Measurements from ENCODE around the gene CNTNAP5.

CNTNAP5 gene

GRCh38 chr2:124063596-124063995 is 38.5 kb downstream of the CNTNAP5 start:
- no peak for DNase-seq

GRCh38 chr2:124065636-124066035 is 40.5 kb downstream of the CNTNAP5 start:
- no peak for DNase-seq

- DNase-seq = no peak
These were observed 41.7 kb downstream of the CNTNAP5 start for GRCh38 chr2:124066776-124067175.

- no peak for DNase-seq
These were observed 54.0 kb downstream of the CNTNAP5 start for GRCh38 chr2:124079045-124079444.

GRCh38 chr2:124080281-124081153 is 55.4 kb downstream of the CNTNAP5 start:
- no peak for DNase-seq

GRCh38 chr2:124081154-124081716 is 56.1 kb downstream of the CNTNAP5 start:
- DNase-seq = no peak

- DNase-seq = no peak
These were observed 63.5 kb downstream of the CNTNAP5 start for GRCh38 chr2:124088616-124089015.

- no peak for DNase-seq
These were observed 66.6 kb downstream of the CNTNAP5 start for GRCh38 chr2:124091721-124092120.

- no peak for DNase-seq
These were observed 67.6 kb downstream of the CNTNAP5 start for GRCh38 chr2:124092651-124093050.

GRCh38 chr2:124104914-124105313 is 79.8 kb downstream of the CNTNAP5 start:
- DNase-seq = no peak

GRCh38 chr2:124112206-124112605 is 87.1 kb downstream of the CNTNAP5 start:
- no peak for DNase-seq

- DNase-seq = no peak
These were observed 87.9 kb downstream of the CNTNAP5 start for GRCh38 chr2:124112966-124113365.

GRCh38 chr2:124120246-124120645 is 95.2 kb downstream of the CNTNAP5 start:
- no peak for DNase-seq

GRCh38 chr2:124121106-124121505 is 96.0 kb downstream of the CNTNAP5 start:
- DNase-seq = no peak

GRCh38 chr2:124121760-124122275 is 96.7 kb downstream of the CNTNAP5 start:
- DNase-seq = no peak

- no peak for DNase-seq
These were observed 97.3 kb downstream of the CNTNAP5 start for GRCh38 chr2:124122340-124122739.

- no peak for DNase-seq
These were observed 106.2 kb downstream of the CNTNAP5 start for GRCh38 chr2:124131276-124131675.

- DNase-seq = no peak
These were observed 111.0 kb downstream of the CNTNAP5 start for GRCh38 chr2:124136110-124136509.

- DNase-seq = no peak
These were observed 113.0 kb downstream of the CNTNAP5 start for GRCh38 chr2:124138076-124138475.

- DNase-seq = no peak
These were observed 120.9 kb downstream of the CNTNAP5 start for GRCh38 chr2:124145982-124146381.

GRCh38 chr2:124147552-124147951 is 122.5 kb downstream of the CNTNAP5 start:
- DNase-seq = no peak

- DNase-seq = no peak
These were observed 124.5 kb downstream of the CNTNAP5 start for GRCh38 chr2:124149571-124149970.

- DNase-seq = no peak
These were observed 126.6 kb downstream of the CNTNAP5 start for GRCh38 chr2:124151691-124152090.

- DNase-seq = no peak
These were observed 128.6 kb downstream of the CNTNAP5 start for GRCh38 chr2:124153713-124154112.

All from T-helper 1 cell (primary cell).